Spleen (tissue), 11 donors: Measurements from ENCODE around the gene UIMC1. TPM values are rescaled to one million over a fixed set of nuclear protein-coding genes. Genes with fewer than 3 reads are reported as not detected.
"Not testable (repeated sequence)": the region's sequence is repeated elsewhere in the genome, so short reads cannot be mapped to it uniquely, and the experiment has no call there.

Experiments
- DNase-seq: peaks from one replicate; pipeline ENCODE4 v3.0.0-alpha.2; 2020
- H3K27ac ChIP-seq, 8 donors: fragments of 200-600 bp; sonication (generic) in 7 of 8; 1 replicate in 4 of 8; 2 replicates in 4 of 8; pipeline versions ENCODE4 v1.5.0 to v1.8.0; 2016 to 2021; ENCODE audit warnings: inconsistent platforms in 4 of 8, mild to moderate bottlenecking in 4 of 8, moderate library complexity in 1 of 8
- H3K27me3 ChIP-seq, 7 donors: fragments of 200-600 bp; sonication (generic) in 6 of 7; replicated peaks in 1 of 7; 1 replicate in 4 of 7; 2 replicates in 3 of 7; pipeline versions ENCODE4 v1.5.0 to v1.8.0; 2016 to 2021; ENCODE audit warnings: inconsistent platforms in 3 of 7, mild to moderate bottlenecking in 1 of 7
- H3K36me3 ChIP-seq, 6 donors: fragments of 200-600 bp; sonication (generic) in 5 of 6; 1 replicate in 4 of 6; 2 replicates in 2 of 6; pipeline versions ENCODE4 v1.5.0 to v1.8.0; 2016 to 2021; ENCODE audit warnings: inconsistent platforms in 2 of 6
- H3K4me1 ChIP-seq, 6 donors: fragments of 200-600 bp; sonication (generic) in 5 of 6; 1 replicate in 3 of 6; 2 replicates in 3 of 6; pipeline versions ENCODE4 v1.5.0 to v1.8.0; 2016 to 2021; ENCODE audit warnings: inconsistent platforms in 3 of 6
- H3K4me3 ChIP-seq, 8 donors: fragments of 200-600 bp; sonication (generic) in 7 of 8; 1 replicate in 4 of 8; 2 replicates in 4 of 8; pipeline versions ENCODE4 v1.5.0 to v1.8.0; 2016 to 2021; ENCODE audit warnings: inconsistent platforms in 4 of 8, mild to moderate bottlenecking in 4 of 8, moderate library complexity in 2 of 8
- H3K9me3 ChIP-seq, 8 donors: fragments of 200-600 bp; sonication (generic) in 7 of 8; 1 replicate in 4 of 8; 2 replicates in 4 of 8; pipeline versions ENCODE4 v1.5.0 to v1.8.0; 2016 to 2021; ENCODE audit warnings: inconsistent platforms in 4 of 8
- CTCF ChIP-seq, 11 experiments: fragments of 200-600 bp in 7 of 11; fragments of 450-650 bp in 4 of 11; sonication (generic) in 4 of 11; IDR thresholded peaks in 8 of 11; conservative IDR thresholded peaks in 3 of 11; 1 replicate in 7 of 11; 2 replicates in 4 of 11; pipeline versions ENCODE4 v1.4.0 to v1.8.0; 2016 to 2021; ENCODE audit warnings: antibody characterized with exemption in 11 of 11, inconsistent platforms in 4 of 11, mild to moderate bottlenecking in 1 of 11
- POLR2A ChIP-seq, 3 donors: fragments of 450-650 bp; IDR thresholded peaks; one replicate each; pipeline ENCODE4 v1.5.1; 2017; ENCODE audit warnings: antibody characterized with exemption in 3 of 3, mild to moderate bottlenecking in 1 of 3
- POLR2AphosphoS5 ChIP-seq, 3 donors: sonication (generic); formaldehyde crosslinking; IDR thresholded peaks; one replicate each; pipeline ENCODE4 v1.5.1; 2017; ENCODE audit warnings: antibody characterized with exemption in 3 of 3
- WGBS, 5 donors: extraction: QIAGEN DNeasy Blood & Tissue Kit in 3 of 5; methylation state at CpG; one replicate each; pipeline versions ENCODE4 v1.1.5 to v1.1.7; 2013 to 2018; 5-methylcytosine and 5-hydroxymethylcytosine counted together
- intact Hi-C: fragments of 100-400 bp; cut with DNase I; formaldehyde crosslinking; loops from one replicate; pipeline ENCODE4 v1.15.0; 2023; ENCODE audit warnings: low total_unique reads
- polyA plus RNA-seq, 3 donors: library from polyadenylated mRNA; stranded (reverse); fragments of 200-250 nt; gene quantifications; one replicate each; pipeline ENCODE4 v1.2.1, GENCODE V29; 2013
- total RNA-seq, 7 donors: library from RNA; depleted of rRNA in 3 of 7; stranded (reverse); fragments of >200 nt in 3 of 7; fragmentation: NEBNext Ultra II Directional in 4 of 7; extraction: Animal tissue kit (Norgen Biotek cat#: 25700) in 4 of 7; gene quantifications; one replicate each; pipeline versions ENCODE4 v1.1.0 to v1.2.1, GENCODE V29; 2016 to 2021
- donor health status: healthy with polysubstance abuse.
- donor health status: DM: no; HTN: no; CAD: no; lungs with moderate emphysema.
- donor health status: DM: no; HTN: no; CAD: no.
- donor health status: Bipolar disorder and iron deficiency.
- donor health status: healthy.
- donor health status: DM: no; HTN: no; CAD: no.
- donor health status: DM: yes; HTN: yes; CAD: no.

UIMC1 gene
- total and polyA plus RNA-seq, 10 donors = 34.4 to 81.8 (median 53.8) TPM

DNA sequence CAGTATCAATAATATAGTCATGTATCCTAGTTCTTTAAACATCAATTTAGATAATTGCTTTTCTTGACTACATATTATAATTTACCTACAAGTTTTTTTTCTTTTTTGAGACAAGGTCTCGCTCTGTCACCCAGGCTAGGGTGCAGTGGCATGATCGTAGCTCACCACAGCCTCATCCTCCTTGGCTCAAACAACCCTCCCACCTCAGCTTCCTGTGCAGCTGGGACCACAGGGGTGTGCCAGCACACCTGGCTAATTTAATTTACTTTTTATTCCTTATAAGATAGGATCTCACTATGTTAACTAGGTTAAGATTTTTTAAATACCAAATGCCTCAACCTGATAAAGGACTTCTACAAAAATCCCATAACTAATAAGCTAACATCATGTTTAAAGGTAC is 21.1 kb downstream of the UIMC1 start:
- intact Hi-C loops = no loop called here

GRCh38 chr5:176984176-176984575 is 22.4 kb downstream of the UIMC1 start:
- H3K27ac ChIP-seq, DNase-seq, H3K27me3 ChIP-seq, H3K9me3 ChIP-seq, intact Hi-C loops, H3K4me3 ChIP-seq: not testable (repeated sequence)
- WGBS, 5 donors = 95 to 99% (median 98%) methylated on average over 11 to 28 of the region's 28 CpGs
- Histone ChIP-seq H3K4me1 (peaks cover 11 to 55% (median 27%) of the 10 kb centered on the region in 6 donors), H3K36me3 (peaks cover 0 to 45% (median 34%) of the 10 kb centered on the region in 6 donors)

More for the DNA sequence above, 21.1 kb downstream of the UIMC1 start:
- Histone ChIP-seq H3K36me3 (peaks cover 0 to 31% (median 22%) of the 10 kb centered on the region in 6 donors), H3K4me3 (no peak overlapping the region), H3K9me3 (no peaks in the 10 kb centered on the region), H3K27me3 (no peaks in the 10 kb centered on the region), H3K27ac (peak overlapping the region in 4 of 8 donors; percentile 22 to 45 (median 28)), H3K4me1 (peaks cover 11 to 69% (median 32%) of the 10 kb centered on the region in 6 donors)
- WGBS, 5 donors = 13 to 50% (median 46%) methylated on average over 2 of the region's 2 CpGs
- TF ChIP-seq POLR2AphosphoS5 (IDR thresholded peaks at IDR 0.05) (peak in 2 of 3 donors; percentile 74 to 79), POLR2A (IDR thresholded peaks at IDR 0.05) (no peak), CTCF (IDR thresholded peaks at IDR 0.05 in 8 of 11, conservative IDR thresholded peaks at IDR 0.05 in 3 of 11) (no peak)
- peak; percentile 81 for DNase-seq

DNA sequence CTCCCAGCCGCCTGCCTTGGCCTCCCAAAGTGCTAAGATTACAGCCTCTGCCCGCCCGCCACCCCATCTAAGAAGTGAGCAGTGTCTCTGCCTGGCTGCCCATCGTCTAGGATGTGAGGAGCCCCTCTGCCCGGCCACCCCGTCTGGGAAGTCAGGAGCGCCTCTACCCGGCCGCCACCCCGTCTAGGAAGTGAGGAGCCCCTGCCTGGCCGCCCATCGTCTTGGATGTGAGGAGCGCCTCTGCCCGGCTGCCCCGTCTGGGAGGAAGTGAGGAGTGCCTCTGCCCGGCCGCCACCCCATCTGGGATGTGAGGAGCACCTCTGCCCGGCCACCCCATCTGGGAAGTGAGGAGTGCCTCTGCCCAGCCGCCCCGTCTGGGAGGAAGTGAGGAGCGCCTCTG is 23.0 kb downstream of the UIMC1 start:
- H3K27ac ChIP-seq, H3K9me3 ChIP-seq, H3K27me3 ChIP-seq, H3K4me3 ChIP-seq, intact Hi-C loops, DNase-seq: not testable (repeated sequence)
- Histone ChIP-seq H3K4me1 (peaks cover 11 to 50% (median 25%) of the 10 kb centered on the region in 6 donors), H3K36me3 (peaks cover 0 to 51% (median 38%) of the 10 kb centered on the region in 6 donors)
- WGBS, 5 donors = 95 to 97% (median 97%) methylated on average over 5 to 21 of the region's 21 CpGs

GRCh38 chr5:176983112-176983511 is 23.5 kb downstream of the UIMC1 start:
- peaks cover 0 to 54% (median 39%) of the 10 kb centered on the region in 6 donors for H3K36me3 ChIP-seq
- H3K9me3 ChIP-seq, H3K27me3 ChIP-seq, DNase-seq, H3K4me3 ChIP-seq, H3K27ac ChIP-seq, intact Hi-C loops: not testable (repeated sequence)
- WGBS, 5 donors = 86 to 89% (median 88%) methylated on average over 10 to 13 of the region's 13 CpGs
- peaks cover 11 to 45% (median 22%) of the 10 kb centered on the region in 6 donors for H3K4me1 ChIP-seq

- H3K4me3 ChIP-seq = no peak overlapping the region
- DNase-seq = no peak
- no peaks in the 10 kb centered on the region for H3K9me3 ChIP-seq
- H3K4me1 ChIP-seq = peaks cover 8 to 22% (median 10%) of the 10 kb centered on the region in 6 donors
- intact Hi-C loops = no loop called here
- peaks cover 0 to 70% (median 42%) of the 10 kb centered on the region in 6 donors for H3K36me3 ChIP-seq
- TF ChIP-seq POLR2A (IDR thresholded peaks at IDR 0.05) (no peak), POLR2AphosphoS5 (IDR thresholded peaks at IDR 0.05) (no peak), CTCF (IDR thresholded peaks at IDR 0.05 in 8 of 11, conservative IDR thresholded peaks at IDR 0.05 in 3 of 11) (no peak)
- no peaks in the 10 kb centered on the region for H3K27me3 ChIP-seq
- 89 to 95% (median 94%) methylated on average over 7 of the region's 7 CpGs for WGBS, 5 donors
- H3K27ac ChIP-seq = no peak overlapping the region
Observed at GRCh38 chr5:176980818-176981217, 25.8 kb downstream of the UIMC1 start.

- Histone ChIP-seq H3K27me3 (no peaks in the 10 kb centered on the region), H3K9me3 (no peaks in the 10 kb centered on the region), H3K27ac (no peak overlapping the region), H3K36me3 (peaks cover 0 to 80% (median 48%) of the 10 kb centered on the region in 6 donors), H3K4me3 (no peak overlapping the region), H3K4me1 (peaks cover 0 to 10% (median 0%) of the 10 kb centered on the region in 6 donors)
- TF ChIP-seq CTCF (IDR thresholded peaks at IDR 0.05 in 8 of 11, conservative IDR thresholded peaks at IDR 0.05 in 3 of 11) (no peak), POLR2AphosphoS5 (IDR thresholded peaks at IDR 0.05) (no peak), POLR2A (IDR thresholded peaks at IDR 0.05) (no peak)
- 75 to 84% (median 81%) methylated on average over 3 of the region's 3 CpGs for WGBS, 5 donors
- intact Hi-C loops = no loop called here
- DNase-seq = no peak
Observed at GRCh38 chr5:176979669-176980068, 26.9 kb downstream of the UIMC1 start.
